ENCODE measurements around the gene KIF20A. TPM values are rescaled to one million over a fixed set of nuclear protein-coding genes. Genes with fewer than 3 reads are reported as not detected.

KIF20A gene
- total RNA-seq, 2 donors from 2014 or later, result 0.77 to 8.0 TPM

DNA sequence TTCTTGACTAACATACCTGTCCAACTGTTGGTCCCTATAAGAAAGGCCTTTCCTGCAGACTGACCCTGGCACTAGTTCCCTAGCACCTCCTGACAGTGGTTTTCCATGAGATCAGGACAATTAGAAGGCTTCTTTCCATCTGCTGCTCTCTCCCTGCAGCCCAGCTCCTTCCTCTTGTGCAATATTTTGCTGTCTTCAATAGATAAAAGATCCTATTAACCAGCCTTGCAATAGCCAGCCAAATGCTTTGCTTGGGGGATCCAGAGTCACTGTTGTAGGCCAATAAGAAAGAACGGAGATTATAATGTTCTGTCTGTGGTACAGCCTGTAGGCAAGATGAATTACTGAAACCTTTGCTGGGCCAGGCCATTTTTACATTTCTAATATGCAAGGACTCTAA, 21.3 kb upstream of the KIF20A start:
- peaks cover 0 to 28% of the 10 kb centered on the region in 2 donors for H3K36me3 ChIP-seq
- H3K27me3 ChIP-seq (replicated peaks; ENCODE audit: insufficient read depth), result no peaks in the 10 kb centered on the region
- 100% methylated on average over 1 of the region's 1 CpG for WGBS
- no peak overlapping the region for H3K4me3 ChIP-seq
- TF ChIP-seq, protein P1, sequence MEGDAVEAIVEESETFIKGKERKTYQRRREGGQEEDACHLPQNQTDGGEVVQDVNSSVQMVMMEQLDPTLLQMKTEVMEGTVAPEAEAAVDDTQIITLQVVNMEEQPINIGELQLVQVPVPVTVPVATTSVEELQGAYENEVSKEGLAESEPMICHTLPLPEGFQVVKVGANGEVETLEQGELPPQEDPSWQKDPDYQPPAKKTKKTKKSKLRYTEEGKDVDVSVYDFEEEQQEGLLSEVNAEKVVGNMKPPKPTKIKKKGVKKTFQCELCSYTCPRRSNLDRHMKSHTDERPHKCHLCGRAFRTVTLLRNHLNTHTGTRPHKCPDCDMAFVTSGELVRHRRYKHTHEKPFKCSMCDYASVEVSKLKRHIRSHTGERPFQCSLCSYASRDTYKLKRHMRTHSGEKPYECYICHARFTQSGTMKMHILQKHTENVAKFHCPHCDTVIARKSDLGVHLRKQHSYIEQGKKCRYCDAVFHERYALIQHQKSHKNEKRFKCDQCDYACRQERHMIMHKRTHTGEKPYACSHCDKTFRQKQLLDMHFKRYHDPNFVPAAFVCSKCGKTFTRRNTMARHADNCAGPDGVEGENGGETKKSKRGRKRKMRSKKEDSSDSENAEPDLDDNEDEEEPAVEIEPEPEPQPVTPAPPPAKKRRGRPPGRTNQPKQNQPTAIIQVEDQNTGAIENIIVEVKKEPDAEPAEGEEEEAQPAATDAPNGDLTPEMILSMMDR (IDR thresholded peaks at IDR 0.05), result no peak
- TF ChIP-seq POLR2A (IDR thresholded peaks at IDR 0.05) (no peak), POLR2AphosphoS5 (IDR thresholded peaks at IDR 0.05) (no peak)
- no peak overlapping the region for H3K27ac ChIP-seq
- H3K4me1 ChIP-seq (replicated peaks), result no peaks in the 10 kb centered on the region
- DNase-seq (ENCODE audit: low spot score), result no peak
- H3K9me3 ChIP-seq, result no peaks in the 10 kb centered on the region
- intact Hi-C loops (cut with DNase I), result no loop called here

DNA sequence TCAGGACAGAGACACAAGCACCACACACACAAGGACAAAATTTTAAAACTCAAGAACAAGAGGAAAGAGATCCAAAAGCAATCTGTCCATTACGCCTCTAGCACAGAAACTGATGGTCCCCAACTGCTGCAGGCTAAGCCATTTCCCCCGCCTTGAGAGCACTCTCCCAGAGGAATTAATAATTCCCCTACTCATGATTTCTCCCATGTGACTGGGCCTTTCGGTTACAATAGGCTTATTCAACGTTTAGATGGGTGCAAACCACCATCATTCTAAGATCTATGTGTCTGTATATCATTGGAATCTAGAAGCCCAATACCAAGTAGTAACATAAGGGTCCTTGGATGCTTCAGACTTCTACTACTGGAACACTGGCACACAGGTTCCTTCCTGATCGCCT, 19.2 kb upstream of the KIF20A start:
- Histone ChIP-seq H3K9me3 (no peaks in the 10 kb centered on the region), H3K36me3 (peaks cover 2 to 35% of the 10 kb centered on the region in 2 donors), H3K4me1 (replicated peaks) (no peaks in the 10 kb centered on the region), H3K4me3 (no peak overlapping the region), H3K27me3 (replicated peaks; ENCODE audit: insufficient read depth) (no peaks in the 10 kb centered on the region), H3K27ac (no peak overlapping the region)
- 94% methylated on average over 5 of the region's 5 CpGs for WGBS
- DNase-seq (ENCODE audit: low spot score), result no peak
- no peak for TF ChIP-seq POLR2A (IDR thresholded peaks at IDR 0.05)
- TF ChIP-seq, protein P1 (IDR thresholded peaks at IDR 0.05), result no peak
- intact Hi-C loops (cut with DNase I), result no loop called here

DNA sequence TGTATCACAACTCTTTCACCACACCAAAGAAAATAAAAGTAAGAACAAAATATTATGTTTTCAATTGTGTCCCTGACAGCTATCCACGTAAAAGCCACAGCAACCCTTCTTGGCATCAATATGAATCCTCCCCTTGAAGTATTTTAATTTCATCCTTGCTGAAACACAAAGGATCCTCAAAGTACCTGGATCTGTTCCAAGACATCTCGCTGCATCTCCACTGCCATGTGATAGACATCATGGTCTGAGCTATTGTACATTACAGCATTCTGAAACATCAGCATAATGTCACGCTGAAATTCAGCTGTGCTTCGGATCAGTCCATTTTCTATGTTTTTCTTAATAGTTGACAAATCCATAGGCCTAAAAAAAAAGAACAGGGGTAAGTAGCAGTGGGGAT, 18.2 kb upstream of the KIF20A start:
- Histone ChIP-seq H3K9me3 (no peaks in the 10 kb centered on the region), H3K4me1 (replicated peaks) (no peaks in the 10 kb centered on the region), H3K4me3 (no peak overlapping the region), H3K27ac (no peak overlapping the region), H3K36me3 (peaks cover 2 to 43% of the 10 kb centered on the region in 2 donors), H3K27me3 (replicated peaks; ENCODE audit: insufficient read depth) (no peaks in the 10 kb centered on the region)
- intact Hi-C loops (cut with DNase I), result no loop called here
- 85% methylated on average over 4 of the region's 4 CpGs for WGBS
- no peak for DNase-seq (ENCODE audit: low spot score)
- TF ChIP-seq POLR2A (IDR thresholded peaks at IDR 0.05), result no peak
- TF ChIP-seq, protein P1 (IDR thresholded peaks at IDR 0.05), result no peak
- no peak for TF ChIP-seq POLR2AphosphoS5 (IDR thresholded peaks at IDR 0.05)

DNA sequence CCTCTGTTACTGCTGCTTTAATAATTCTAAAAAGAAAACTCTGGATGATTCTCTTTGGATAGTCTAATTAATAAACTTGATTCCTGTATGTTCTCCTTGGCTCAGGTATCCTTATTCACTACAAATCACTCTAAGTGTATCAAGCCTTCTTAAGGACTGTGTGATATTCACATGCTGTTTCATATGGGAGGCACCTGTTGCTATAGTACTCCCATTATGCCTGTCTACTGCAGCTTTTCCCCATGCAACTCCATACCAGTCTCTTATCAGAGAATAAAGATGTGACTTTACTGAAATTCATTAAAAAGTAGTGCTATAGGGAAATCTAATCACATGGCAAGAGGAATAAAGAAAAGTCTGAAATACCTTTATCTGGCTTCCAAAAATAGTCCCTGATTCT, 15.2 kb upstream of the KIF20A start:
- no peak overlapping the region for H3K27ac ChIP-seq
- DNase-seq (ENCODE audit: low spot score), result no peak
- intact Hi-C loops (cut with DNase I), result no loop called here
- no peak overlapping the region for H3K4me3 ChIP-seq
- TF ChIP-seq, protein P1 (IDR thresholded peaks at IDR 0.05), result no peak
- TF ChIP-seq POLR2AphosphoS5 (IDR thresholded peaks at IDR 0.05) (no peak), POLR2A (IDR thresholded peaks at IDR 0.05) (no peak)
- no peaks in the 10 kb centered on the region for H3K9me3 ChIP-seq
- no peaks in the 10 kb centered on the region for H3K4me1 ChIP-seq (replicated peaks)
- no peaks in the 10 kb centered on the region for H3K27me3 ChIP-seq (replicated peaks; ENCODE audit: insufficient read depth)
- peaks cover 11 to 57% of the 10 kb centered on the region in 2 donors for H3K36me3 ChIP-seq

DNA sequence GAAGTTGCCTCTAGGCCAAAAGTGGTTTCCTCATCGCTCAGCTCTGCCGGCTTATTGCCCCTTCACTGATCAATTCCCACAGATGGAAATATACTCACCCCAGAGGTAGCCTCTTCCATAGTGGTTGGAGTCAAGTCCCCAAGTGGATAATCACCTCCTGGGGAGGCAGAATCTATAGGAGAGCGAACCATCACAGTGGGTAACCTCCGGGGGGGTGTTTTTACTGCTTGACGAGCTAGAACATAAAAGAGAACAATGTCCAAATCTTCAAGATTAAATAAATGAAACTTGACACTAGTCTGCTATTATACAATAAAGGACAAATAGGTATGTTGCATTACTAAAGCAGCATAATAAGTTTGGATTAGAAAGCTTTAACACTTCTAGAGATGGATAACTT, 9.8 kb upstream of the KIF20A start:
- DNase-seq (ENCODE audit: low spot score), result no peak
- Histone ChIP-seq H3K9me3 (no peaks in the 10 kb centered on the region), H3K36me3 (peaks cover 28 to 46% of the 10 kb centered on the region in 2 donors), H3K4me1 (replicated peaks) (no peaks in the 10 kb centered on the region), H3K27ac (no peak overlapping the region), H3K4me3 (no peak overlapping the region), H3K27me3 (replicated peaks; ENCODE audit: insufficient read depth) (no peaks in the 10 kb centered on the region)
- intact Hi-C loops (cut with DNase I), result no loop called here
- 88% methylated on average over 5 of the region's 5 CpGs for WGBS
- TF ChIP-seq, protein P1 (IDR thresholded peaks at IDR 0.05), result no peak
- TF ChIP-seq POLR2AphosphoS5 (IDR thresholded peaks at IDR 0.05) (no peak), POLR2A (IDR thresholded peaks at IDR 0.05) (no peak)
